ENCODE data around the gene CX3CL1. TPM values are rescaled to one million over a fixed set of nuclear protein-coding genes. Genes with fewer than 3 reads are reported as not detected.

Gene CX3CL1
- total and polyA plus RNA-seq, 2 donors (not counting 3 experiments of a cell fraction or from before 2014, with no cell fraction given): 2.0 to 2.3 TPM

- Histone ChIP-seq H3K9ac (replicated peaks; ENCODE audit: extremely low read depth, insufficient read depth, low read length) (no peak overlapping the region), H3K9me1 (replicated peaks; ENCODE audit: control insufficient read depth, extremely low read depth, insufficient read depth, low read length) (no peaks in the 10 kb centered on the region), H4K20me1 (replicated peaks; ENCODE audit: control insufficient read depth, extremely low read depth, insufficient read depth, low read length) (no peaks in the 10 kb centered on the region), H3K36me3 (ENCODE audit: control insufficient read depth in 2 of 2, extremely low read depth in 1 of 2, insufficient read depth in 2 of 2, low read length in 2 of 2) (no peaks in the 10 kb centered on the region), H3K4me2 (ENCODE audit: insufficient read depth, low read length) (no peak overlapping the region), H3K4me3 (replicated peaks in 1 of 3; ENCODE audit: insufficient read depth in 1 of 3, low read depth in 1 of 3, low read length in 3 of 3) (no peak overlapping the region), H2AFZ (ENCODE audit: low read depth, low read length) (no peak overlapping the region), H3K79me2 (ENCODE audit: control insufficient read depth, insufficient read depth, low read length) (no peaks in the 10 kb centered on the region), H3K27me3 (ENCODE audit: control insufficient read depth in 2 of 2, insufficient read depth in 2 of 2, low read length in 2 of 2) (peaks cover 0 to 4% of the 10 kb centered on the region in 2 experiments), H3K9me3 (replicated peaks; ENCODE audit: control insufficient read depth, insufficient read depth, low read length) (no peaks in the 10 kb centered on the region), H3K27ac (ENCODE audit: insufficient read depth, low read depth, low read length) (no peak overlapping the region), H3K4me1 (ENCODE audit: control insufficient read depth, extremely low read depth, insufficient read depth, low read length) (no peaks in the 10 kb centered on the region)
- dilution Hi-C loops (cut with MboI; ENCODE audit: extremely low pct_ligation_motif_present, low sequenced_read_pairs): no loop called here
- DNase-seq (ENCODE audit: low read depth, low spot score) (no peak), FAIRE-seq (no peak)
- TF ChIP-seq MYC (IDR thresholded peaks at IDR 0.05; ENCODE audit: low read depth, low read length): no peak
- TF ChIP-seq CTCF (IDR thresholded peaks at IDR 0.05; ENCODE audit: extremely low read depth in 1 of 2, insufficient read depth in 1 of 2, low read depth in 1 of 2, low read length in 2 of 2): no peak
- no peak for TF ChIP-seq MAX (IDR thresholded peaks at IDR 0.05; ENCODE audit: insufficient read depth, insufficient read length)
- TF ChIP-seq POLR2A (IDR thresholded peaks at IDR 0.05; ENCODE audit: low read depth, low read length): no peak
- TF ChIP-seq FOS (IDR thresholded peaks at IDR 0.05; ENCODE audit: borderline replicate concordance, insufficient read depth, low read length): no peak
- TF ChIP-seq EZH2 (IDR thresholded peaks at IDR 0.05; ENCODE audit: borderline replicate concordance, low read depth, low read length, severe bottlenecking): no peak
- TF ChIP-seq POLR2AphosphoS5 (IDR thresholded peaks at IDR 0.05; ENCODE audit: insufficient read depth, low read depth, low read length): no peak
- TF ChIP-seq JUN (IDR thresholded peaks at IDR 0.05; ENCODE audit: borderline replicate concordance, insufficient read depth, insufficient read length, low read depth): no peak
- TF ChIP-seq GATA2 (IDR thresholded peaks at IDR 0.05; ENCODE audit: insufficient read depth, insufficient read length, low read depth, low read length): no peak
- ChIA-PET POLR2A (no interaction called here), CTCF (no interaction called here)
- no TSS peak for BruUV-seq (replicated peaks)
- intact Hi-C loops (cut with micrococcal nuclease): no loop called here
Measured at GRCh38 chr16:57356547-57356946, 15.7 kb upstream of the CX3CL1 start.

All from endothelial cell of umbilical vein (primary cell).